Measurements from ENCODE around the gene SORCS1. TPM values are rescaled to one million over a fixed set of nuclear protein-coding genes. Genes with fewer than 3 reads are reported as not detected.

SORCS1 gene
- total and polyA plus RNA-seq, 4 donors = 0.08 to 0.21 (median 0.09) TPM; not detected in 1

DNA sequence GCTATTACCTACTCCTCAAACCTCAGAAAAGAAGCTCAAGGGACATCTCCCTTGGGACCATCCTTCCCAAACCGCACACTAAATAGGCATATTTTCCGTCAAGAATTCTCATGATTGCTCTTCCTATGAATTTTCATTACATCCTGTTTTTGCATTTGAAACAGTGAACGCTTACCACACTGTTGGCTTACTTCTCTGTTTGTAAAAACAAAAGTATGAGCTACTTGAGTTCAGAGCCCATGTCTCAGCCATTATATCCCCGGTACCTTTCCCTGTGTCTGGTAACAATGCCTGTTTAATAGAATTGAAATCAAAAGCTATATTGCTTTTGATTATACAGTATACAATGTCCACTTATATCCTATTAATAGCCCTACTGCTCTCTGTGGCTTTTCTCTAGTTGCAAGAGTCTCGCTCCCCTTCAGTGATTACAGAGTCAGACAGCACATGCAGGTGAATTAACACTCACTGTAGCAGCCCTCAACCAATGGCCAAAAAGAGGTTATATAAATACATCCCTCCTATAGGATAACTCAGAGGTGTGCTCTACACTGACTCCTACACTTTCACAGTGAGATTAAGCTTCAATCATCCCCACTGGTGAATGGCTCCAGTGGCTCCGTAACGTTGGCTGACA is 264.4 kb downstream of the SORCS1 start:
- TF ChIP-seq RAD21 (IDR thresholded peaks at IDR 0.05) = no peak
- TF ChIP-seq EGR1 (IDR thresholded peaks at IDR 0.05; ENCODE audit: low read depth in 2 of 2) = no peak
- TF ChIP-seq FOXA1 (IDR thresholded peaks at IDR 0.05) = no peak
- no peak for TF ChIP-seq HNF4A (conservative IDR thresholded peaks at IDR 0.05)
- no peak for TF ChIP-seq ATF3 (IDR thresholded peaks at IDR 0.05)
- TF ChIP-seq NR2F2 (IDR thresholded peaks at IDR 0.05) = no peak
- TF ChIP-seq, protein P1, sequence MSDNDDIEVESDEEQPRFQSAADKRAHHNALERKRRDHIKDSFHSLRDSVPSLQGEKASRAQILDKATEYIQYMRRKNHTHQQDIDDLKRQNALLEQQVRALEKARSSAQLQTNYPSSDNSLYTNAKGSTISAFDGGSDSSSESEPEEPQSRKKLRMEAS (IDR thresholded peaks at IDR 0.05) = no peak
- TF ChIP-seq TAF1 (conservative IDR thresholded peaks at IDR 0.05) = no peak
- TF ChIP-seq FOXA2 (IDR thresholded peaks at IDR 0.05) = no peak
- TF ChIP-seq SP1 (IDR thresholded peaks at IDR 0.05) = no peak
- no peak for TF ChIP-seq REST (IDR thresholded peaks at IDR 0.05)
- no peak for TF ChIP-seq JUND (IDR thresholded peaks at IDR 0.05)
- no peak for TF ChIP-seq RXRA (IDR thresholded peaks at IDR 0.05)
- no peak for TF ChIP-seq HNF4G (IDR thresholded peaks at IDR 0.05)
- no peaks in the 10 kb centered on the region for H3K36me3 ChIP-seq (ENCODE audit: control insufficient read depth in 4 of 4, insufficient read depth in 3 of 4, low read depth in 1 of 4, low read length in 3 of 4)
- no peak for DNase-seq (ENCODE audit: low spot score)
- H3K27me3 ChIP-seq (ENCODE audit: control insufficient read depth in 4 of 4, insufficient read depth in 4 of 4, low read length in 3 of 4) = no peaks in the 10 kb centered on the region
- H3K4me3 ChIP-seq (ENCODE audit: low read depth in 1 of 3, low read length in 3 of 3) = no peak overlapping the region
- no peak overlapping the region for H3K27ac ChIP-seq (ENCODE audit: low read depth in 1 of 2, low read length in 2 of 2)
- no peaks in the 10 kb centered on the region for H3K9me3 ChIP-seq (ENCODE audit: control insufficient read depth in 4 of 4, low read length in 3 of 4)
- H3K9ac ChIP-seq (ENCODE audit: low read depth in 1 of 2, low read length in 2 of 2) = no peak overlapping the region
- WGBS = 85% methylated on average over 7 of the region's 7 CpGs
- peaks cover 0 to 3% (median under 1%) of the 10 kb centered on the region in 4 donors for H3K4me1 ChIP-seq (ENCODE audit: control insufficient read depth in 4 of 4, insufficient read depth in 4 of 4, low read length in 3 of 4)

GRCh38 chr10:106898446-106898845 is 266.1 kb downstream of the SORCS1 start:
- DNase-seq (ENCODE audit: low spot score) = no peak
- H3K9me3 ChIP-seq (ENCODE audit: control insufficient read depth in 4 of 4, low read length in 3 of 4) = no peaks in the 10 kb centered on the region
- TF ChIP-seq NR2F2 (IDR thresholded peaks at IDR 0.05) = no peak
- TF ChIP-seq, protein P2, sequence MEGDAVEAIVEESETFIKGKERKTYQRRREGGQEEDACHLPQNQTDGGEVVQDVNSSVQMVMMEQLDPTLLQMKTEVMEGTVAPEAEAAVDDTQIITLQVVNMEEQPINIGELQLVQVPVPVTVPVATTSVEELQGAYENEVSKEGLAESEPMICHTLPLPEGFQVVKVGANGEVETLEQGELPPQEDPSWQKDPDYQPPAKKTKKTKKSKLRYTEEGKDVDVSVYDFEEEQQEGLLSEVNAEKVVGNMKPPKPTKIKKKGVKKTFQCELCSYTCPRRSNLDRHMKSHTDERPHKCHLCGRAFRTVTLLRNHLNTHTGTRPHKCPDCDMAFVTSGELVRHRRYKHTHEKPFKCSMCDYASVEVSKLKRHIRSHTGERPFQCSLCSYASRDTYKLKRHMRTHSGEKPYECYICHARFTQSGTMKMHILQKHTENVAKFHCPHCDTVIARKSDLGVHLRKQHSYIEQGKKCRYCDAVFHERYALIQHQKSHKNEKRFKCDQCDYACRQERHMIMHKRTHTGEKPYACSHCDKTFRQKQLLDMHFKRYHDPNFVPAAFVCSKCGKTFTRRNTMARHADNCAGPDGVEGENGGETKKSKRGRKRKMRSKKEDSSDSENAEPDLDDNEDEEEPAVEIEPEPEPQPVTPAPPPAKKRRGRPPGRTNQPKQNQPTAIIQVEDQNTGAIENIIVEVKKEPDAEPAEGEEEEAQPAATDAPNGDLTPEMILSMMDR (IDR thresholded peaks at IDR 0.05; ENCODE audit: low read depth, low read length, missing input control) = no peak
- no peak for TF ChIP-seq ZBTB33 (IDR thresholded peaks at IDR 0.05)
- TF ChIP-seq RXRA (IDR thresholded peaks at IDR 0.05) = no peak
- no peak for TF ChIP-seq JUND (IDR thresholded peaks at IDR 0.05)
- peaks cover 0 to 3% (median under 1%) of the 10 kb centered on the region in 4 donors for H3K4me1 ChIP-seq (ENCODE audit: control insufficient read depth in 4 of 4, insufficient read depth in 4 of 4, low read length in 3 of 4)
- H3K27me3 ChIP-seq (ENCODE audit: control insufficient read depth in 4 of 4, insufficient read depth in 4 of 4, low read length in 3 of 4) = no peaks in the 10 kb centered on the region
- no peaks in the 10 kb centered on the region for H3K36me3 ChIP-seq (ENCODE audit: control insufficient read depth in 4 of 4, insufficient read depth in 3 of 4, low read depth in 1 of 4, low read length in 3 of 4)
- no peak overlapping the region for H3K9ac ChIP-seq (ENCODE audit: low read depth in 1 of 2, low read length in 2 of 2)
- 82% methylated on average over 4 of the region's 4 CpGs for WGBS
- H3K4me3 ChIP-seq (ENCODE audit: low read depth in 1 of 3, low read length in 3 of 3) = no peak overlapping the region
- H3K27ac ChIP-seq (ENCODE audit: low read depth in 1 of 2, low read length in 2 of 2) = no peak overlapping the region
